Measurements from ENCODE around the gene CR2.
"Not testable (repeated sequence)": the region's sequence is repeated elsewhere in the genome, so short reads cannot be mapped to it uniquely, and the experiment has no call there.

Gene CR2

DNA sequence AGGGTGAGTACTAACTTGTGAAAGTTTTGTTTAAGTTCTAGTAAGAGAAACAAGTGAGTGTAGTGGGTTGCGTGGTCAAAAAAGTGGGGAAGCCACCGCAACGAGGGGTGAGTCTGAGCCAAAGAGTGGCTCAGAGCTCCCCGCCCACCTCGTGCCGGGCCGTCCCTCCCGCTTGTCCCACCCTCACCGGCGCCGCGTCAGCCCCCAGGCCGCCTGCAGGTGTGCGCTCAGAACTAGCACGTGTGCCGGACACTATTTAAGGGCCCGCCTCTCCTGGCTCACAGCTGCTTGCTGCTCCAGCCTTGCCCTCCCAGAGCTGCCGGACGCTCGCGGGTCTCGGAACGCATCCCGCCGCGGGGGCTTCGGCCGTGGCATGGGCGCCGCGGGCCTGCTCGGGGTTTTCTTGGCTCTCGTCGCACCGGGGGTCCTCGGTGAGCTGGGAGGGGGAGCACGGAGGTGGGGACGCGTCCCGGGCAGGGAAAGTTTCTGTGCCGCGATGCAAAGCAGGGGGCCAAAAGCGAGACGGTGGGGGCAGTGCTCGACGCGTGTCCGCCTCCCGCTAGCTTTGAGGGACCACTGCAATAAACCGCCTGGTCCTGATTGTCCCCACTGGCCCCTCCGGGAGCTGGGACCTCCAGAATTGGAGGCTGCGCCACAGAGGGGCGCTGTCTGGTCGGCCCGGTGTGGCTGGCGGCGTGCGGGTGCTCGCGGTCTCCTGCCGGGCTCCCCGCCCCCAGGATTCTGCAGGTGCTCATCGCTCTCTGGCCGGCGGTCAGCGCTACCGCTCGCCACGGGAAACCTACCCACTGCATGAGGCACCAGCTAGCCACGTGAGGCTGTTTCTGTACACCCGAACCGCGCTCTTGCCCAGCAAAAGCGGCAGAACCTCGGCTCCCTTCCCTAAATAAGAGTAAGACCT lies at the start of gene CR2:
Gene CR2, plus strand, starts transcription at position 283 of the 919 bp plus-strand sequence. Its CDS starts 91 bp downstream, at position 374.
- no peak for DNase-seq

DNA sequence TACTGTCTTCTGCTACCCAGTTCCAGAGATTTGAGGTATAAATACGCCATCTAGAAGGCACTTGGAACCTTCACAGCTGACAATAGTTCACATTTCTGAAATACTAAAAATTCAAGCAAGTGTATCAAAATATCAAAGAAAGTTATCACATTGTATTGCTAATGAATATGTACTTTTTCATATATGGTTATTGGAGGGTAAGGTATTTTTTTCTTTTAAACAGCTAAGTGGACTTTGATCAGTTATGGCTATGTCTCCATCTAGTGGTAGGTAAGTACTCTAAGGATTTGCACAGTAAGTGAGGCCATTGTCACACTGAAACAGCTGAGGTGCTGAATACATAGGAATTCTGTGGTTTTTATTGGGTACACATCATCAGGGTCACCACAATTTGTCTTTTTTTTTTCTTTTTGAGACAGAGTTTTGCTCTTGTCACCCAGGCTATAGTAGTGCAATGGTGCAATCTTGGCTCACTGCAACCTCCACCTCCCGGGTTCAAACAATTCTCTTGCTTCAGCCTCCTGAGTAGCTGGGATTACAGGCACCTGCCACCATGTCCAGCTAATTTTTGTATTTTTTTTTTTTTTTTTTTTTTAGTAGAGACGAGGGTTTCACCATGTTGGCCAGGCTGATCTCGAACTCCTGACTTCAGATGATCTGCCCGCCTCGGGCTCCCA lies 49.1 kb upstream of the CR2 start:
- DNase-seq, result peak; percentile 7

DNA sequence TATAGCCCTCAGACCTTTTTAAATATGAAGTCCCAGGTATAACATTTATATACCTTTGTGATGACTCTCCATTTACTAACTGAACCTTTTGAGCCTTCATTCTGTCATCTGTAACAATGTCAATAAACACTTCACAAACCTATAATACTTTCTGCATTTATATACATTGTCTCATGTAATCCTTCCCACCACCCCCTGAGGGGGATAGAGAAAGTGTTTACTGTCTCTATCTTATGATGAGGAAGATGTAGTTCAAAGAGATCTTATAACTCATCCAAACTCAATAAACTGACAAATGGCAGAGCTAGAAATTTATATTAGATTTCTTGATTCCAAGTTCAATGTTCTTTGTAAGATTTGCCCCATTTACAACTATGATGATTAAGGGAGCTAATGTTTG lies 48.3 kb upstream of the CR2 start:
- DNase-seq, result no peak

DNA sequence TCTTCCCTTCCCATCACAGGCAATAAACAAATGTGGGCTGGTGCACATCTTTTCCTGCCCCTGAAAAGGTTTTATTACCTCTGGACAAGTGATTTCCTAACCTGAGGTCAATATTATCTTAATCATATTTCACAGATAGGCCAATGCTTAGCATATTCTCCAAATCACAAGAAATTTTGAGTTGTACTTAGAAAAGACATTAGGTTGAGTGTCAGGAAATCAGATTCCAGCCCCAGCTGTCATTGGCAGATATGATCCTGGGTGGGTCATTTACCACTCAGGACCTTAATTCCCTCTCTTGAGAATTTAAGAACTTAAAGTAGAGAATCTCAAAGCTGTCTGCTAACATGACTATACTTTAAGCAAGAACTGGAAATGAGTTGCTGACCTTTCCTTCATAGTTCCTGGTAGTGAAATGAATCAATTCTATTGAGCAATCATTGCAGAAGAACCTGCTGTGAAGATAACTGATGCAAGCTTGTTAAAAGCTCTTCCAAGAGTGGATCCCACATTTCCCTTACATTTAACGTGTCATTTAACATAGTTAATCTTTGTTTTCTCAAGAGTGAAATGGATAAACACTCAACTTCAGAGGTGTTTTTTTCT lies 46.4 kb upstream of the CR2 start:
- no peak for DNase-seq

DNA sequence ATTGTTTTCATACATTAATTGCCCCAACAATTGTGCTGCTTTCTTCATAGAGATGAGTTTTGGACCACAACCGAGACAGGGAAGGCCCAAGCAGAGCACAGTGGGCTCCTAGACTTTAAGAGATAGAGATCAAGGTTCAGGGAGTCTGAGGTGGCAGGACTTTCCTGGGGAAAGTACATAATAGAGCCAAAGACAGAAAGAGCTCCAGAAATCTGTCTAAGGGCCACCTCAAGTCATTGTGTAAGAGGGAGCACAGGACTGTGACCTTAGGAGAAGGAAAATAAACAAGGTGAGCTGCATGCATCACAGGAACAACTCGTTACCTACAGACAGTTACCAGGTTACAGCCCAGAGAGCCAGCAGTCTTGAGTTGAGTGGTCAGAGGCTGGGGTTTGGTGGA lies 41.3 kb upstream of the CR2 start:
- DNase-seq, result no peak

GRCh38 chr1:207414606-207415108 lies 39.5 kb upstream of the CR2 start:
- DNase-seq, result no peak

GRCh38 chr1:207417076-207417475 lies 37.1 kb upstream of the CR2 start:
- DNase-seq, result no peak

- no peak for DNase-seq
Observed at GRCh38 chr1:207418351-207418750, 35.8 kb upstream of the CR2 start.

- DNase-seq, result no peak
Observed at GRCh38 chr1:207420109-207420508, 34.0 kb upstream of the CR2 start.

GRCh38 chr1:207421078-207421477 lies 33.0 kb upstream of the CR2 start:
- DNase-seq, result no peak

GRCh38 chr1:207423560-207424292 lies 30.4 kb upstream of the CR2 start:
- DNase-seq, result no peak

DNA sequence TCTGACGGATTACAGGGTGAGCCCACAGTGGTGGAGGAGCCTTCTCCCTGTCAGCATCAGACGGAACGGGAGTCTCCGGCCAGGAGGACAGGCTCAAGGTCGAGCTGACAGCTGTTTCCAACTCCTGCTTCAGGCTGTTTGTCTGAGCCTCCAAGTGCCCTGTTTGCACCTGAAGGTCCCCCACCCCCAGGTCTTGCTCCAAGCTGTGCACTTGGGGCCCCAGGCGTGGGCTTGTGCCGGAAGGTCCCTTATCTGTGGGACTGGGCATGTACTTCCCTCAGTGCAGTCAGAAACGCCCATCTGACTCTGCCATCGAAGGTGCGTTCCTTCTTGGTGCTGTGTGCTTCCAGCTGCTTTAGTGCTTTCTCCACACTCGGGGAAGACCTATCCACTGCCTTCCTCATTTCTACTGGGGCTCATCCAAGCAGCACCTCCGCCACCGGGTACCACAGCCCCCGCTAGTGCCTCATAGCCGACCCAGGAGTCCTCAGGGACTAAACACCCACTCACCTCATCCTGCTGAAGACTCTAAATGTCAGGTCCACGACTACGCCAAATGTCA lies 29.5 kb upstream of the CR2 start:
- no peak for DNase-seq

DNA sequence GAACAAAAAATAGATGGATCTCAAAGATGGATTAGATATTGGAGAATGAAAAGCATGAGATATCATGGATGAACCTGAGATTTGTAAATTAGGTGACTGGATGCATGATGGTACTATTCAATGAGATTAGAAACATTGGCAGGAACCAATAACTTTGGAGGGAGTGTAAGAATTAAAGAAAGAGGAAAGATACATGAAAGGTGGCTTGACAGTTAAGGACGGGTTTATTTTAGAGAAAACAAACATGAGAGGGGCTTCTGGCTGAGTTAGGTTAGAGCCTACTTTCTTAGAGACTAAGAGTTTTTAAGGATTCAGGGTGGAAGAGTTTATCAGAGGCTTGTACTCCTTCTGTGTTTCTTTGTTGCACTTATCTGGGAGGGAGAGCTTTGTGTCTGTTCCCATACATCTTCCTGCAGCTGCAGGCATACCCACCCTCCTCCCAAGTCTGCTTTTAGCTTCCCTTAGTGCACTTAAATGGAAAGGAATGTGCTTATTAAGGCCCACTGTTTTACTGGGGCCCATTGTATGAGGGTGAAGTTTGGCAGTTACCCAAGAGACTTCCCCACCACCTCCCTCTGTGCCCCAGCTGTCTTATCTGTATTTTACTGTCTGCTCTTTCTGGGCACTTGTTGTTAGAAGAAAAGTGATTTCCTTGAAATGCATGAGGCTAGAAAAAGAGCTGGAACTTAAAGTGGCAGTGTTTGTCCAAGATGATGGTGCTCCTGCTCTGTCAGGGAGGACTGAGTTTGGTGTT lies 26.1 kb upstream of the CR2 start:
- DNase-seq, result no peak

DNA sequence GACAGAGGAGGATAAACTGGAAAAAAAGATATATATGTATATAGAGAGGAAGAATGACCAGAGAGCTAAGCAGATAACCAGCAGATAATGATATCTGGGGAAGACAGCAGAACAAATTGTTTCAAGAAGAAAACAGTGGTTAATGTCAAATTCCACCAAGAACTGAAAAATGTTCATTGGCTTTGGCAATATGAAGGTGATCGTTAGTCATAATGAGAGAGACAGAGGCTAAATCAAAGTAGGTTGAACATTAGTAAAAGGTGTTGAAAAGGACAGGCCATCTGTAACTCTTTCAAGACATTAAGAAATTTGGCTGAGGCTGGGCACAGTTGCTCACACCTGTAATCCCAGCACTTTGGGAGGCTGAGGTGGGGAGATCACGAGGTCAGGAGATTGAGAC lies 25.3 kb upstream of the CR2 start:
- DNase-seq, result no peak

- no peak for DNase-seq
Observed at GRCh38 chr1:207429963-207430362, 24.2 kb upstream of the CR2 start.

- DNase-seq, result no peak
Observed at GRCh38 chr1:207430602-207431001, 23.5 kb upstream of the CR2 start.

DNA sequence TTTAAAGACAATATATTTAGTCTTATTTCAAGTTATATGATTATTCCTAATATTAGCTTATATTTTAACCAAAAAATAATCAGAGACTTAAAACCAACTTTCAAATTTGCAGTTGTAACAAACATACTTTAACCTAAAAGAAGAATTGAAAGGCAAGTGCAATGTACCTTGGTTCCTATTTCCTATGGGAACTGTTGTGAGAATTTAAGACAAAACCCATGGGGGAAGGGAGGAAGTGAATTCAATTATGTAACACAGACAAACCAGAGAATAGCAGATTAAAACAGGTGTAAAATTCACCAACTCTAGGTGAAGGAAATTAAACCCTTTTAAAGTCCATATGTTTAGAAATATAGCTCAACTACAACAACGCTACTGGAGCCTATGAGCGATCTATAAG lies 22.6 kb upstream of the CR2 start:
- DNase-seq, result no peak

DNA sequence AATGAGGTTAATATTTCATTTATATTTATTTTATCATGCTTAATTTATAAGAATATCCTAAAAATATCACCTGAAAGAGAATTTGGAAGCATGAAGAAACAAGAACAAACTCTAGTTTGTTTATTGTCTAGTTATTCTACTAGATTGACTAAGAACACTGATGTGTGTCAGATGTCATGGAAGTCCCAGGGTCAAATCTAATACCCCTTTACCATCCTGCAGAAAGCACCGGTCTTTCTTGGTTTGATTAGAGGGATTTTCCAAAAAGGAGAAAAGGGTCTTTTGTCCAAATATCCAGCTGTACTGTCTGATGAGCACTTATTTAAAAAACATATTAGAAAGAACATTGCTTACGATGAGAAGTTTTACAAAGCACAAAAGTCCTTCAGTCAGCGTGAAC lies 20.7 kb upstream of the CR2 start:
- no peak for DNase-seq

DNA sequence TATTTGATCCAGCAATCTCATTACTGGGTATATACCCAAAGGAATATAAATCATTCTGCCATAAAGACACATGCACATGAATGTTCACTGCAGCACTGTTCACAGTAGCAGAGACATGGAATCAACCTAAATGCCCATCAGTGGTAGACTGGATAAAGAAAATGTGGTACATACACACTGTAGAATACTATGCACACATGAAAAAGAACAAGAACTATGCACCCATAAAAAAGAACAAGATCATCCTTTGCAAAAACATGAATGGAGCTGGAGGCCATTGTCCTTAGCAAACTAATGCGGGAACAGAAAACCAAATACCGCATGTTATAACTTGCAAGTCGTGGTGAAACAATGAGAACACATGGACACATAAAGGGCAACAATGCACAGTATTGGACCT lies 17.4 kb upstream of the CR2 start:
- not testable (repeated sequence) for DNase-seq

DNA sequence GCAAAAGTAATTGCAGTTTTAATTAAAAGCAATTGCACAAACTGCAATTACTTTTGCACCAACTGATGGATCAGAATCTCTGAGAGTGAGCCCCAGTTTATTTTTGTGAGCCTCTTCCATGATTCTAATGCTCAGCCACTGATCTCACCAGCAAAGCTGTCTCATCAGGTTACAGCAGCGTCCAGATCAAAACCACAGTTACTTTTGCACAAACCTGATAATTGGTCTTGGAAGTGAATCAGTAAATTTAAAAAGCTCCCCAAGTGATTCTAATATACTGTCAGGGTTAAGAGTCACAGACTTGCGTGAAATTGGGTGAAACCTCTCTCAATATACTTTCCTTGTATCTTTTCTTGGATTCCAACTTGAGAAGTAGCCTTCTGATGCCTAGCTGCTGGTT lies 13.5 kb upstream of the CR2 start:
- no peak for DNase-seq

GRCh38 chr1:207444514-207445217 lies 9.5 kb upstream of the CR2 start:
- DNase-seq, result no peak
